VCaP (cell line): ENCODE measurements around the gene ALB.

Experiments used
- H3K27ac ChIP-seq: fragments of 450-650 bp; 2 replicates; pipeline ENCODE4 v1.5.1; 2017
- CTCF ChIP-seq: fragments of 450-650 bp; conservative IDR thresholded peaks from 2 replicates; pipeline ENCODE4 v1.5.1; 2017; ENCODE audit warnings: mild to moderate bottlenecking, moderate library complexity

The ALB gene

GRCh38 chr4:73409978-73410548 is 6.0 kb downstream of the ALB start:
- no peak for TF ChIP-seq CTCF
- H3K27ac ChIP-seq = no peak overlapping the region

- no peak overlapping the region for H3K27ac ChIP-seq
- TF ChIP-seq CTCF = no peak
Measured at GRCh38 chr4:73410916-73411730, 7.0 kb downstream of the ALB start.

GRCh38 chr4:73411731-73412414 is 7.8 kb downstream of the ALB start:
- H3K27ac ChIP-seq = no peak overlapping the region

GRCh38 chr4:73413294-73413755 is 9.2 kb downstream of the ALB start:
- TF ChIP-seq CTCF = no peak
- H3K27ac ChIP-seq = no peak overlapping the region

More at GRCh38 chr4:73411731-73412414, 7.8 kb downstream of the ALB start:
- TF ChIP-seq CTCF = no peak

- no peak for TF ChIP-seq CTCF
- no peak overlapping the region for H3K27ac ChIP-seq
Measured at GRCh38 chr4:73414936-73415271, 10.8 kb downstream of the ALB start.

GRCh38 chr4:73415807-73416238 is 11.7 kb downstream of the ALB start:
- no peak overlapping the region for H3K27ac ChIP-seq
- TF ChIP-seq CTCF = no peak

- H3K27ac ChIP-seq = no peak overlapping the region
- no peak for TF ChIP-seq CTCF
Measured at GRCh38 chr4:73416423-73417087, 12.5 kb downstream of the ALB start.
